GM12878 (cell line): ENCODE measurements around the gene MAGED1. TPM values are rescaled to one million over a fixed set of nuclear protein-coding genes. Genes with fewer than 3 reads are reported as not detected.

Experiments
- ATAC-seq: fragments of 200-7000 bp; cut with Tn5 transposase; 3 replicates; pipeline ENCODE4 v1.9.1; 2020; ENCODE audit warnings: mild to moderate bottlenecking, moderate library complexity
- BruUV-seq: library from RNA; stranded (reverse); fragments of 400-500 nt; replicated peaks from 2 replicates; lab custom pipeline; 2021; lab: Mats Ljungman, UMichigan
- CTCF ChIA-PET: fragments of 300-600 bp; sonication (Branson Sonifier 250); formaldehyde crosslinking; extraction: SDS; loops from one replicate; lab custom pipeline; 2021; ENCODE audit warnings: inconsistent platforms; lab: Yijun Ruan, JAX
- POLR2A ChIA-PET: fragments of 350-600 bp; formaldehyde crosslinking; extraction: SDS; loops from one replicate; lab custom pipeline; 2021; ENCODE audit warnings: inconsistent platforms; lab: Charles Lee
- RAD21 ChIA-PET: fragments of 300-600 bp; sonication (Branson Sonifier 250); formaldehyde crosslinking; loops from one replicate; lab custom pipeline; 2023; ENCODE audit warnings: antibody characterized with exemption; ENCODE audit not compliant: unreplicated experiment; lab: Charles Lee
- SMC1A ChIA-PET: fragments of 300-600 bp; sonication (Branson Sonifier 250); formaldehyde crosslinking; loops from one replicate; lab custom pipeline; 2023; ENCODE audit not compliant: unreplicated experiment, uncharacterized antibody; lab: Charles Lee
- DNase-seq: peaks from one replicate; pipeline ENCODE4 v3.0.0-alpha.2; 2011; ENCODE audit warnings: low read depth, low spot score
- FAIRE-seq: peaks from 3 replicates; lab custom pipeline; 2011; peaks lifted over from hg19 to GRCh38; lab: Jason Lieb, UNC
- H2AFZ ChIP-seq: 2 replicates; pipeline ENCODE4 v1.6.0; 2011; ENCODE audit warnings: low read depth, low read length, control low read depth; ENCODE audit not compliant: control insufficient read depth
- H3K27ac ChIP-seq: 2 replicates; pipeline ENCODE4 v1.5.1; 2011; ENCODE audit warnings: control low read depth; ENCODE audit not compliant: control insufficient read depth, insufficient read depth
- H3K27me3 ChIP-seq, 2 experiments: replicated peaks in 1 of 2; 2 replicates each; pipeline versions ENCODE4 v1.6.0 to v1.6.1; 2011; ENCODE audit warnings: low read length in 1 of 2; ENCODE audit not compliant: control insufficient read depth in 2 of 2, insufficient read depth in 2 of 2
- H3K36me3 ChIP-seq, 2 experiments: 2 replicates each; pipeline ENCODE4 v1.5.1; 2011; ENCODE audit warnings: low read length in 1 of 2; ENCODE audit not compliant: control insufficient read depth in 2 of 2, insufficient read depth in 2 of 2
- H3K4me1 ChIP-seq: 2 replicates; pipeline ENCODE4 v1.6.1; 2011; ENCODE audit warnings: mild to moderate bottlenecking, low read length, moderate library complexity, mixed read lengths; ENCODE audit not compliant: control insufficient read depth, insufficient read depth
- H3K4me2 ChIP-seq: 2 replicates; pipeline ENCODE4 v1.6.0; 2011; ENCODE audit warnings: control low read depth; ENCODE audit not compliant: control insufficient read depth, insufficient read depth
- H3K4me3 ChIP-seq: fragments of 200-600 bp; sonication (generic); 2 replicates; pipeline ENCODE4 v1.5.1; 2016
- H3K79me2 ChIP-seq: 2 replicates; pipeline ENCODE4 v1.6.0; 2011; ENCODE audit warnings: low read length; ENCODE audit not compliant: control insufficient read depth, insufficient read depth
- H3K9ac ChIP-seq: 2 replicates; pipeline ENCODE4 v1.8.0; 2011; ENCODE audit warnings: low read length, control low read depth, mixed read lengths; ENCODE audit not compliant: control insufficient read depth, insufficient read depth
- H3K9me3 ChIP-seq: replicated peaks from 3 replicates; pipeline ENCODE4 v1.5.1; 2011; ENCODE audit warnings: mild to moderate bottlenecking, low read length; ENCODE audit not compliant: control insufficient read depth, insufficient read depth
- H4K20me1 ChIP-seq: 2 replicates; pipeline ENCODE4 v1.6.0; 2011; ENCODE audit not compliant: control insufficient read depth, insufficient read depth
- BCL3 ChIP-seq: IDR thresholded peaks from 2 replicates; pipeline ENCODE4 v1.6.1; 2011; ENCODE audit warnings: borderline replicate concordance, low read depth, mild to moderate bottlenecking, moderate library complexity, low read length; ENCODE audit not compliant: insufficient read depth, poor library complexity, severe bottlenecking
- CHD2 ChIP-seq: IDR thresholded peaks from 2 replicates; pipeline ENCODE4 v1.6.1; 2011; ENCODE audit warnings: low read depth, low read length, improper control_type of control experiment, borderline replicate concordance
- CREM ChIP-seq: IDR thresholded peaks from 2 replicates; pipeline ENCODE4 v1.6.1; 2014; ENCODE audit warnings: antibody characterized with exemption, low read depth
- KDM1A ChIP-seq: fragments of 200-600 bp; sonication (generic); IDR thresholded peaks from 2 replicates; pipeline ENCODE4 v1.6.1; 2016; ENCODE audit warnings: borderline replicate concordance
- SIN3A ChIP-seq: IDR thresholded peaks from 2 replicates; pipeline ENCODE4 v1.6.1; 2012; ENCODE audit warnings: low read depth, low read length, improper control_type of control experiment
- SPI1 ChIP-seq: IDR thresholded peaks from 2 replicates; pipeline ENCODE4 v1.6.1; 2011; ENCODE audit warnings: low read depth, mild to moderate bottlenecking, low read length, moderate library complexity, borderline replicate concordance; ENCODE audit not compliant: insufficient read depth
- TARDBP ChIP-seq: IDR thresholded peaks from 2 replicates; pipeline ENCODE4 v1.6.1; 2016; ENCODE audit warnings: borderline replicate concordance
- TBL1XR1 ChIP-seq: IDR thresholded peaks from 2 replicates; pipeline ENCODE4 v1.6.1; 2012; ENCODE audit warnings: low read depth, low read length, improper control_type of control experiment
- ZNF274 ChIP-seq: IDR thresholded peaks from one replicate; pipeline ENCODE4 v1.8.0; 2011; ENCODE audit not compliant: insufficient read length, insufficient read depth
- WGBS: methylation state at CpG from one replicate; pipeline ENCODE4 v1.1.6; 2016; ENCODE audit warnings: low lambda C conversion rate; ENCODE audit not compliant: insufficient replicate concordance, insufficient coverage; ENCODE audit errors: missing lambda C conversion rate; 5-methylcytosine and 5-hydroxymethylcytosine counted together
- in situ Hi-C: fragments of 300-500 bp; cut with MboI; formaldehyde crosslinking; loops from 9 replicates; pipeline ENCODE4 v1.14.3; 2018; ENCODE audit warnings: mixed read lengths
- intact Hi-C: fragments of 100-400 bp; cut with micrococcal nuclease; formaldehyde crosslinking; loops from one replicate; pipeline ENCODE4 v1.14.2; 2022; ENCODE audit not compliant: unreplicated experiment
- polyA plus RNA-seq, 11 experiments: library from polyadenylated mRNA; depleted of rRNA in 4 of 11; unstranded in 6 of 11; stranded (reverse) in 5 of 11; fragments of >200 nt; fragmentation: Nextera tagmentation in 4 of 11; fragmentation: Illumina TruSeq in 1 of 11; extraction: Ambion mirVana in 4 of 11; extraction: Trizol in 1 of 11; gene quantifications; 1 replicate in 1 of 11; 2 replicates in 10 of 11; pipeline versions ENCODE4 v1.2.1 to v1.2.3, GENCODE V29; 2011 to 2016; ENCODE audit warnings: inconsistent platforms in 2 of 11, missing spikeins in 2 of 11, low read depth in 1 of 11
- total RNA-seq, 4 experiments: library from RNA; depleted of rRNA in 3 of 4; stranded (reverse); fragments of >200 nt in 3 of 4; fragmentation: Illumina TruSeq in 1 of 4; extraction: Trizol in 1 of 4; gene quantifications; 2 replicates each; pipeline versions ENCODE4 v1.2.1 to v1.2.3, GENCODE V29; 2013 to 2021
- TF ChIP-seq, protein P1 (sequence below): fragments of 450-650 bp; IDR thresholded peaks from 2 replicates; pipeline ENCODE4 v1.6.1; 2014; ENCODE audit warnings: mild to moderate bottlenecking

The MAGED1 gene
- total and polyA plus RNA-seq, 10 of the 15 experiments (the other 5 are each of a cell fraction or from before 2014, with no cell fraction given): 26.3 to 149 (median 88.9) TPM

DNA sequence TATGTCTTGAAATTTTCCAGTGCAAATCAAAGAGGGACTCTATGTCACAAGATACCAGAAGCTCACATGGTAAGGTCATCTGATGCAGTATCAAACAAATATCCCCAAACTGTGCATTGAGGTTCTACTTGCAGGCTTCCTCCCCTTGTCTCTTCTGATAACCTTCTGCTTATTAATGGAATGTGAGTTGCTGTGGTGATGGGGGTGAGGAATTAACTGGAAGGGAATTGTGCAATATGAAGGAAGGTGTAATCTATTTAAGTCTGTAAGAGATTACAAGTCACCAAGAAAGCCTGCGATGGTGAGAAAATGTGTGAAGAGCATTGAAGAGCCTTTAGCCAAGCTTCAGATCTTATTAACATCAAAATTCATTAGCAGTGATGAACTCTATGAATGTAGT, 15.4 kb upstream of the MAGED1 start:
- Histone ChIP-seq H3K9ac (no peak overlapping the region), H3K9me3 (no peaks in the 10 kb centered on the region), H3K79me2 (no peaks in the 10 kb centered on the region), H3K4me3 (no peak overlapping the region), H3K27ac (no peak overlapping the region), H3K4me2 (no peak overlapping the region), H4K20me1 (no peaks in the 10 kb centered on the region), H2AFZ (no peak overlapping the region), H3K27me3 (no peaks in the 10 kb centered on the region), H3K36me3 (no peaks in the 10 kb centered on the region), H3K4me1 (no peaks in the 10 kb centered on the region)
- 100% methylated on average over 1 of the region's 1 CpG for WGBS
- BruUV-seq: no TSS peak
- intact Hi-C loops (no loop called here), in situ Hi-C loops (no loop called here)
- no peak for DNase-seq
- FAIRE-seq: no peak
- TF ChIP-seq ZNF274: no peak
- no peak for TF ChIP-seq TARDBP
- TF ChIP-seq CHD2: no peak
- no peak for TF ChIP-seq SIN3A
- TF ChIP-seq KDM1A: no peak
- no peak for TF ChIP-seq SPI1
- TF ChIP-seq, protein P1, sequence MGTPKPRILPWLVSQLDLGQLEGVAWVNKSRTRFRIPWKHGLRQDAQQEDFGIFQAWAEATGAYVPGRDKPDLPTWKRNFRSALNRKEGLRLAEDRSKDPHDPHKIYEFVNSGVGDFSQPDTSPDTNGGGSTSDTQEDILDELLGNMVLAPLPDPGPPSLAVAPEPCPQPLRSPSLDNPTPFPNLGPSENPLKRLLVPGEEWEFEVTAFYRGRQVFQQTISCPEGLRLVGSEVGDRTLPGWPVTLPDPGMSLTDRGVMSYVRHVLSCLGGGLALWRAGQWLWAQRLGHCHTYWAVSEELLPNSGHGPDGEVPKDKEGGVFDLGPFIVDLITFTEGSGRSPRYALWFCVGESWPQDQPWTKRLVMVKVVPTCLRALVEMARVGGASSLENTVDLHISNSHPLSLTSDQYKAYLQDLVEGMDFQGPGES: no peak
- no peak for TF ChIP-seq CREM
- no peak for TF ChIP-seq BCL3
- no peak for TF ChIP-seq TBL1XR1
- POLR2A ChIA-PET: no interaction called here
- CTCF ChIA-PET: interaction anchor here (0.9 kb wide), 1 partner anchor 17 kb away, joined by 3 read pairs; no protein-coding TSS in a partner anchor
- ATAC-seq: no peak
- SMC1A ChIA-PET: no interaction called here
- RAD21 ChIA-PET: no interaction called here
